ENCODE data around the gene KMT2E.

Gene KMT2E

GRCh38 chr7:105101864-105102263, 87.9 kb downstream of the KMT2E start:
- H3K4me3 ChIP-seq (ENCODE audit: low read depth, low read length) = no peak overlapping the region
- TF ChIP-seq, protein P1, sequence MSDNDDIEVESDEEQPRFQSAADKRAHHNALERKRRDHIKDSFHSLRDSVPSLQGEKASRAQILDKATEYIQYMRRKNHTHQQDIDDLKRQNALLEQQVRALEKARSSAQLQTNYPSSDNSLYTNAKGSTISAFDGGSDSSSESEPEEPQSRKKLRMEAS (IDR thresholded peaks at IDR 0.05; ENCODE audit: low read depth, low read length) = no peak
- TF ChIP-seq, protein P2, sequence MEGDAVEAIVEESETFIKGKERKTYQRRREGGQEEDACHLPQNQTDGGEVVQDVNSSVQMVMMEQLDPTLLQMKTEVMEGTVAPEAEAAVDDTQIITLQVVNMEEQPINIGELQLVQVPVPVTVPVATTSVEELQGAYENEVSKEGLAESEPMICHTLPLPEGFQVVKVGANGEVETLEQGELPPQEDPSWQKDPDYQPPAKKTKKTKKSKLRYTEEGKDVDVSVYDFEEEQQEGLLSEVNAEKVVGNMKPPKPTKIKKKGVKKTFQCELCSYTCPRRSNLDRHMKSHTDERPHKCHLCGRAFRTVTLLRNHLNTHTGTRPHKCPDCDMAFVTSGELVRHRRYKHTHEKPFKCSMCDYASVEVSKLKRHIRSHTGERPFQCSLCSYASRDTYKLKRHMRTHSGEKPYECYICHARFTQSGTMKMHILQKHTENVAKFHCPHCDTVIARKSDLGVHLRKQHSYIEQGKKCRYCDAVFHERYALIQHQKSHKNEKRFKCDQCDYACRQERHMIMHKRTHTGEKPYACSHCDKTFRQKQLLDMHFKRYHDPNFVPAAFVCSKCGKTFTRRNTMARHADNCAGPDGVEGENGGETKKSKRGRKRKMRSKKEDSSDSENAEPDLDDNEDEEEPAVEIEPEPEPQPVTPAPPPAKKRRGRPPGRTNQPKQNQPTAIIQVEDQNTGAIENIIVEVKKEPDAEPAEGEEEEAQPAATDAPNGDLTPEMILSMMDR (IDR thresholded peaks at IDR 0.05; ENCODE audit: low read depth, low read length) = no peak
- TF ChIP-seq MYC (IDR thresholded peaks at IDR 0.05; ENCODE audit: low read depth, low read length) = no peak
- TF ChIP-seq POLR2A (IDR thresholded peaks at IDR 0.05; ENCODE audit: extremely low read depth, insufficient read length) = no peak
- DNase-seq (ENCODE audit: low read depth) = no peak

DNA sequence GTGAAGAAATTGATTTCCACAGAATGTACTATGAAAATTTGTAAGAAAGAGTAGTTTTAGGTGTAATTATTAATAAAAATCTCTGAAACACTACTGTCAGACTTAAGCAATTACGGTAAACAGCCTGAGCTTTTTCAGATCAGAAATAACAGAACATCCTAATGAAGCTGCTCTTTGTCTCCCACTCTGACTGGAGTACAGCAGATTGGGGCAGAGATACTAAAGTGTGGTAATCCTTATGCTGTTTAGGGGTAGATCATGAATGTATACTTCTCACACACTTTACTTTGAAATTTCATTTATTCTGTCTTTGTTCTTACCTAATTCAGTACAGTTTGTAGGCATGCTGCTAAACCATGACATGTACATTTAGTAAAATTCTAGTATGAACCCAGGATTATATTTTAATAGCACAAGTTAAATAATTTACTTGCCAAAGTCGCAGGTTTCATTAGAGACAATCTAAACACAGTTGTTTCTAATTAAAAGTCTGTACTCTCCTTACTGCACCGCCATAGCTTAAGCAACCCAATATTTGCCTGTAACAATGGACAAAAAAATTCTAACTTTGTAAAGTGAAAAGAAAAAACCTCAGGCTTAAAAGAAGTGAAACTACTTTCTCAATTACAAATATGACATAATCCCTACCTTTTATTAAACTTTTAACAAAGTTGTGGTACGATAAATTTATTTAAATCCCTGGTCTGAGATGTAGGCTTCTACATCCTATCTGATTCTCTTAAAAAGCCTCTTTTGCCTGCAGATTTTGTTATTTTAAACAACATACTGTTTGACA, 88.8 kb downstream of the KMT2E start:
- TF ChIP-seq, protein P1 (IDR thresholded peaks at IDR 0.05; ENCODE audit: low read depth, low read length) = no peak
- TF ChIP-seq, protein P2 (IDR thresholded peaks at IDR 0.05; ENCODE audit: low read depth, low read length) = no peak
- TF ChIP-seq POLR2A (IDR thresholded peaks at IDR 0.05; ENCODE audit: extremely low read depth, insufficient read length) (no peak), MYC (IDR thresholded peaks at IDR 0.05; ENCODE audit: low read depth, low read length) (no peak)
- no peak for DNase-seq (ENCODE audit: low read depth)
- no peak overlapping the region for H3K4me3 ChIP-seq (ENCODE audit: low read depth, low read length)

GRCh38 chr7:105105579-105105978, 91.6 kb downstream of the KMT2E start:
- no peak overlapping the region for H3K4me3 ChIP-seq (ENCODE audit: low read depth, low read length)
- TF ChIP-seq, protein P1 (IDR thresholded peaks at IDR 0.05; ENCODE audit: low read depth, low read length) = no peak
- TF ChIP-seq, protein P2 (IDR thresholded peaks at IDR 0.05; ENCODE audit: low read depth, low read length) = no peak
- TF ChIP-seq POLR2A (IDR thresholded peaks at IDR 0.05; ENCODE audit: extremely low read depth, insufficient read length) (no peak), MYC (IDR thresholded peaks at IDR 0.05; ENCODE audit: low read depth, low read length) (no peak)
- no peak for DNase-seq (ENCODE audit: low read depth)

DNA sequence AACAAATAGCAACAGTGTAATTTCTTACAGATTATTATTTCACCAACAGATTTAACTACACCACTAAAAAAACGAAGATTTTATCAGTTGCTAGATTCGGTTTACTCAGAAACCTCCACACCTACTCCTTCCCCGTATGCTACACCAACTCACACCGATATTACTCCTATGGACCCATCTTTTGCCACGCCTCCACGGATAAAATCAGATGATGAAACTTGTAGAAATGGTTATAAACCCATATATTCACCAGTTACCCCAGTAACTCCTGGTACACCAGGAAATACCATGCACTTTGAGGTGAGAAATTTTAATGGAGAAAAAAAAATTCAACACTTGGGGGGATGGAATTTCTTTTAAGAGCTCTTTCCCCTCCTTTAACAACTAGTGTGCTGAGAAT, 92.5 kb downstream of the KMT2E start:
- DNase-seq (ENCODE audit: low read depth) = no peak
- TF ChIP-seq MYC (IDR thresholded peaks at IDR 0.05; ENCODE audit: low read depth, low read length) (no peak), POLR2A (IDR thresholded peaks at IDR 0.05; ENCODE audit: extremely low read depth, insufficient read length) (no peak)
- TF ChIP-seq, protein P1 (IDR thresholded peaks at IDR 0.05; ENCODE audit: low read depth, low read length) = no peak
- TF ChIP-seq, protein P2 (IDR thresholded peaks at IDR 0.05; ENCODE audit: low read depth, low read length) = no peak
- H3K4me3 ChIP-seq (ENCODE audit: low read depth, low read length) = no peak overlapping the region

- no peak overlapping the region for H3K4me3 ChIP-seq (ENCODE audit: low read depth, low read length)
- TF ChIP-seq, protein P1 (IDR thresholded peaks at IDR 0.05; ENCODE audit: low read depth, low read length) = no peak
- TF ChIP-seq MYC (IDR thresholded peaks at IDR 0.05; ENCODE audit: low read depth, low read length) = no peak
- TF ChIP-seq, protein P2 (IDR thresholded peaks at IDR 0.05; ENCODE audit: low read depth, low read length) = no peak
- no peak for TF ChIP-seq POLR2A (IDR thresholded peaks at IDR 0.05; ENCODE audit: extremely low read depth, insufficient read length)
- no peak for DNase-seq (ENCODE audit: low read depth)
Measured at GRCh38 chr7:105107458-105107857, 93.5 kb downstream of the KMT2E start.

Data from NB4 (cell line).